Neuronal stem cell (in vitro differentiated cells): ENCODE results near the gene ZNF423.
A peak's percentile ranks its signal among the peaks of the same experiment; 100 is the strongest.

ENCODE experiments used
- DNase-seq: peaks from one replicate; pipeline ENCODE4 v3.0.0-alpha.2; 2013; ENCODE audit warnings: low spot score
- H2AFZ ChIP-seq: one replicate; pipeline ENCODE4 v1.6.1; 2013; ENCODE audit warnings: mild to moderate bottlenecking, low read length, inconsistent platforms
- H2AK5ac ChIP-seq: 2 replicates; pipeline ENCODE4 v1.6.1; 2013; ENCODE audit warnings: low read depth, mild to moderate bottlenecking, inconsistent platforms, low read length, moderate library complexity, mixed read lengths
- H2BK120ac ChIP-seq: 2 replicates; pipeline ENCODE4 v1.6.1; 2013; ENCODE audit warnings: low read depth, mild to moderate bottlenecking, inconsistent platforms, low read length, moderate library complexity, mixed read lengths
- H2BK12ac ChIP-seq: one replicate; pipeline ENCODE4 v1.6.1; 2013; ENCODE audit warnings: low read length, inconsistent platforms
- H2BK15ac ChIP-seq: 2 replicates; pipeline ENCODE4 v1.6.1; 2013; ENCODE audit warnings: mild to moderate bottlenecking, low read length, inconsistent platforms, mixed read lengths
- H2BK5ac ChIP-seq: one replicate; pipeline ENCODE4 v1.6.1; 2013; ENCODE audit warnings: inconsistent platforms, mild to moderate bottlenecking, low read length, moderate library complexity
- H3K14ac ChIP-seq: one replicate; pipeline ENCODE4 v1.6.1; 2013; ENCODE audit warnings: low read length, inconsistent platforms
- H3K18ac ChIP-seq: 2 replicates; pipeline ENCODE4 v1.6.1; 2013; ENCODE audit warnings: low read length, inconsistent platforms
- H3K23ac ChIP-seq: 2 replicates; pipeline ENCODE4 v1.6.1; 2013; ENCODE audit warnings: low read depth, mild to moderate bottlenecking, mixed read lengths, low read length, inconsistent platforms; ENCODE audit not compliant: poor library complexity
- H3K27ac ChIP-seq: replicated peaks from 3 replicates; pipeline ENCODE4 v1.5.1; 2013; ENCODE audit warnings: low read length, inconsistent platforms
- H3K27me3 ChIP-seq, 3 experiments: 2 replicates each; pipeline ENCODE4 v1.6.1; 2013; ENCODE audit warnings: low read length in 3 of 3, mild to moderate bottlenecking in 2 of 3, inconsistent platforms in 1 of 3, low read depth in 1 of 3, mixed read lengths in 1 of 3, moderate library complexity in 1 of 3; ENCODE audit not compliant: control insufficient read depth in 3 of 3, insufficient read depth in 3 of 3
- H3K36me3 ChIP-seq, 2 donors: replicated peaks in 1 of 2; 2 replicates each; pipeline ENCODE4 v1.6.1; 2013; ENCODE audit warnings: low read length in 2 of 2; ENCODE audit not compliant: control insufficient read depth in 2 of 2, insufficient read depth in 2 of 2
- H3K4ac ChIP-seq: 2 replicates; pipeline ENCODE4 v1.6.1; 2013; ENCODE audit warnings: inconsistent platforms, mild to moderate bottlenecking, low read length, moderate library complexity
- H3K4me1 ChIP-seq, 2 donors: 1 replicate in 1 of 2; 2 replicates in 1 of 2; pipeline ENCODE4 v1.6.1; 2013; ENCODE audit warnings: low read length in 2 of 2, low read depth in 1 of 2; ENCODE audit not compliant: control insufficient read depth in 2 of 2, insufficient read depth in 1 of 2
- H3K4me2 ChIP-seq: one replicate; pipeline ENCODE4 v1.6.1; 2013; ENCODE audit warnings: mild to moderate bottlenecking, low read length, inconsistent platforms; ENCODE audit not compliant: insufficient read depth, poor library complexity, severe bottlenecking
- H3K4me3 ChIP-seq, 2 donors: 2 replicates each; pipeline ENCODE4 v1.5.1; 2013; ENCODE audit warnings: low read length in 2 of 2, mild to moderate bottlenecking in 2 of 2, inconsistent platforms in 1 of 2, moderate library complexity in 1 of 2
- H3K79me1 ChIP-seq: one replicate; pipeline ENCODE4 v1.6.1; 2013; ENCODE audit warnings: low read depth, mild to moderate bottlenecking, inconsistent platforms, low read length, moderate library complexity
- H3K9ac ChIP-seq: one replicate; pipeline ENCODE4 v1.6.1; 2013; ENCODE audit warnings: mild to moderate bottlenecking, low read depth, low read length, inconsistent platforms; ENCODE audit not compliant: poor library complexity
- H3K9me3 ChIP-seq, 2 donors: replicated peaks in 1 of 2; 2 replicates each; pipeline versions ENCODE3 to v1.6.1; 2013; ENCODE audit warnings: low read length in 2 of 2, mild to moderate bottlenecking in 2 of 2, inconsistent platforms in 1 of 2, low read depth in 1 of 2, mixed read lengths in 1 of 2, moderate library complexity in 1 of 2; ENCODE audit not compliant: control insufficient read depth in 2 of 2, insufficient read depth in 1 of 2
- H4K8ac ChIP-seq: one replicate; pipeline ENCODE4 v1.6.1; 2013; ENCODE audit warnings: low read depth, mild to moderate bottlenecking, inconsistent platforms, low read length, moderate library complexity
- H4K91ac ChIP-seq: one replicate; pipeline ENCODE4 v1.6.1; 2013; ENCODE audit warnings: low read length, low read depth, mild to moderate bottlenecking, inconsistent platforms; ENCODE audit not compliant: poor library complexity
- WGBS, 2 donors: extraction: QIAGEN DNeasy Blood & Tissue Kit; methylation state at CpG; one replicate each; pipeline ENCODE4 v1.1.7; 2013; ENCODE audit warnings: missing lambda C conversion rate in 2 of 2, mixed read lengths in 1 of 2; ENCODE audit not compliant: insufficient read length in 2 of 2, insufficient replicate concordance in 1 of 2; ENCODE audit errors: extremely low coverage in 2 of 2; 5-methylcytosine and 5-hydroxymethylcytosine counted together

Gene ZNF423

GRCh38 chr16:49645263-49645662, 210.6 kb downstream of the ZNF423 start:
- H3K4ac ChIP-seq: no peak overlapping the region
- no peak overlapping the region for H3K4me2 ChIP-seq
- H3K27ac ChIP-seq: no peak overlapping the region
- no peak for DNase-seq
- H2BK120ac ChIP-seq: no peak overlapping the region
- no peak overlapping the region for H3K23ac ChIP-seq
- no peak overlapping the region for H2BK12ac ChIP-seq
- no peak overlapping the region for H2BK5ac ChIP-seq
- no peak overlapping the region for H3K9ac ChIP-seq
- peaks cover 2 to 20% of the 10 kb centered on the region in 2 donors for H3K4me1 ChIP-seq
- H2AK5ac ChIP-seq: no peak overlapping the region
- no peak overlapping the region for H2BK15ac ChIP-seq
- no peak overlapping the region for H2AFZ ChIP-seq
- H3K9me3 ChIP-seq: peaks cover 13 to 22% of the 10 kb centered on the region in 2 donors
- no peak overlapping the region for H3K14ac ChIP-seq
- no peaks in the 10 kb centered on the region for H3K27me3 ChIP-seq
- peaks cover under 1% of the 10 kb centered on the region for H3K79me1 ChIP-seq
- no peak overlapping the region for H3K4me3 ChIP-seq
- no peak overlapping the region for H3K18ac ChIP-seq
- H4K8ac ChIP-seq: no peak overlapping the region
- no peak overlapping the region for H4K91ac ChIP-seq
- WGBS, 2 donors: no CpG with 5 or more reads among the region's 1 CpG
- H3K36me3 ChIP-seq: peaks cover 3 to 11% of the 10 kb centered on the region in 2 donors

GRCh38 chr16:49644145-49644463, 211.8 kb downstream of the ZNF423 start:
- H2BK5ac ChIP-seq: no peak overlapping the region
- peak overlapping the region; percentile 67 for H3K18ac ChIP-seq
- peaks cover 3 to 11% of the 10 kb centered on the region in 2 donors for H3K36me3 ChIP-seq
- H2BK12ac ChIP-seq: no peak overlapping the region
- no peak overlapping the region for H2AK5ac ChIP-seq
- DNase-seq: no peak
- H3K4me1 ChIP-seq: peaks cover 11 to 28% of the 10 kb centered on the region in 2 donors
- H4K91ac ChIP-seq: no peak overlapping the region
- H3K4me2 ChIP-seq: no peak overlapping the region
- H2BK120ac ChIP-seq: no peak overlapping the region
- no peak overlapping the region for H2AFZ ChIP-seq
- H3K27ac ChIP-seq: no peak overlapping the region
- H4K8ac ChIP-seq: no peak overlapping the region
- no peak overlapping the region for H3K4me3 ChIP-seq
- no peak overlapping the region for H3K23ac ChIP-seq
- no peak overlapping the region for H3K14ac ChIP-seq
- H3K4ac ChIP-seq: no peak overlapping the region
- H3K9me3 ChIP-seq: peaks cover 11 to 22% of the 10 kb centered on the region in 2 donors
- H3K27me3 ChIP-seq: no peaks in the 10 kb centered on the region
- no CpG with 5 or more reads among the region's 4 CpGs for WGBS, 2 donors
- H3K79me1 ChIP-seq: peaks cover 3% of the 10 kb centered on the region
- H2BK15ac ChIP-seq: no peak overlapping the region
- no peak overlapping the region for H3K9ac ChIP-seq

GRCh38 chr16:49643429-49644144, 212.3 kb downstream of the ZNF423 start:
- no CpG with 5 or more reads among the region's 6 CpGs for WGBS, 2 donors
- DNase-seq: no peak
- H3K4me1 ChIP-seq: peaks cover 12 to 33% of the 10 kb centered on the region in 2 donors
- H3K14ac ChIP-seq: no peak overlapping the region
- H3K27ac ChIP-seq: no peak overlapping the region
- H3K9ac ChIP-seq: no peak overlapping the region
- no peak overlapping the region for H3K4me3 ChIP-seq
- peak overlapping the region; percentile 67 for H3K18ac ChIP-seq
- no peak overlapping the region for H4K8ac ChIP-seq
- no peak overlapping the region for H2BK12ac ChIP-seq
- no peak overlapping the region for H2BK15ac ChIP-seq
- no peaks in the 10 kb centered on the region for H3K27me3 ChIP-seq
- H3K9me3 ChIP-seq: peaks cover 8 to 17% of the 10 kb centered on the region in 2 donors
- H2BK120ac ChIP-seq: no peak overlapping the region
- no peak overlapping the region for H2AK5ac ChIP-seq
- no peak overlapping the region for H4K91ac ChIP-seq
- no peak overlapping the region for H2BK5ac ChIP-seq
- peaks cover 5 to 13% of the 10 kb centered on the region in 2 donors for H3K36me3 ChIP-seq
- no peak overlapping the region for H2AFZ ChIP-seq
- no peak overlapping the region for H3K4me2 ChIP-seq
- peaks cover 3% of the 10 kb centered on the region for H3K79me1 ChIP-seq
- no peak overlapping the region for H3K23ac ChIP-seq
- no peak overlapping the region for H3K4ac ChIP-seq

- H4K8ac ChIP-seq: no peak overlapping the region
- H2BK5ac ChIP-seq: no peak overlapping the region
- peaks cover 3% of the 10 kb centered on the region for H3K79me1 ChIP-seq
- DNase-seq: no peak
- H2AK5ac ChIP-seq: no peak overlapping the region
- H3K4me3 ChIP-seq: no peak overlapping the region
- no peak overlapping the region for H2AFZ ChIP-seq
- H3K23ac ChIP-seq: no peak overlapping the region
- H3K9ac ChIP-seq: no peak overlapping the region
- H3K4me1 ChIP-seq: peaks cover 12 to 35% of the 10 kb centered on the region in 2 donors
- H3K18ac ChIP-seq: no peak overlapping the region
- no peak overlapping the region for H3K27ac ChIP-seq
- H3K36me3 ChIP-seq: peaks cover 25 to 30% of the 10 kb centered on the region in 2 donors
- no peak overlapping the region for H2BK120ac ChIP-seq
- H3K4ac ChIP-seq: no peak overlapping the region
- H3K9me3 ChIP-seq: peaks cover 0 to 2% of the 10 kb centered on the region in 2 donors
- H2BK12ac ChIP-seq: no peak overlapping the region
- no peaks in the 10 kb centered on the region for H3K27me3 ChIP-seq
- no peak overlapping the region for H3K14ac ChIP-seq
- no peak overlapping the region for H2BK15ac ChIP-seq
- no peak overlapping the region for H3K4me2 ChIP-seq
- H4K91ac ChIP-seq: no peak overlapping the region
- no CpG with 5 or more reads among the region's 3 CpGs for WGBS, 2 donors
Observed at GRCh38 chr16:49641250-49641649, 214.7 kb downstream of the ZNF423 start.
